CD14-positive monocyte (primary cell): ENCODE measurements around the gene KXD1. TPM values are rescaled to one million over a fixed set of nuclear protein-coding genes. Genes with fewer than 3 reads are reported as not detected.

Experiments used
- DNase-seq, 3 donors: peaks; one replicate each; pipeline ENCODE4 v3.0.0-alpha.2; 2011 to 2022
- H2AFZ ChIP-seq: 2 replicates; pipeline ENCODE4 v1.6.0; 2012; ENCODE audit warnings: mild to moderate bottlenecking, low read depth, low read length, inconsistent platforms; ENCODE audit not compliant: insufficient read depth, poor library complexity, severe bottlenecking
- H3K27ac ChIP-seq, 2 donors: 1 replicate in 1 of 2; 2 replicates in 1 of 2; pipeline ENCODE4 v1.5.1; 2012 to 2013; ENCODE audit warnings: low read length in 2 of 2, control low read depth in 1 of 2, inconsistent platforms in 1 of 2, low read depth in 1 of 2, mild to moderate bottlenecking in 1 of 2
- H3K27me3 ChIP-seq, 2 donors: one replicate each; pipeline versions ENCODE4 v1.6.0 to v1.6.1; 2011 to 2013; ENCODE audit warnings: low read length in 2 of 2; ENCODE audit not compliant: control insufficient read depth in 2 of 2, insufficient read depth in 2 of 2
- H3K36me3 ChIP-seq, 2 donors: replicated peaks in 1 of 2; 1 replicate in 1 of 2; 2 replicates in 1 of 2; pipeline versions ENCODE4 v1.5.1 to v1.6.1; 2012 to 2013; ENCODE audit warnings: low read length in 2 of 2, control low read depth in 1 of 2, inconsistent platforms in 1 of 2, mild to moderate bottlenecking in 1 of 2; ENCODE audit not compliant: insufficient read depth in 2 of 2, control insufficient read depth in 1 of 2
- H3K4me1 ChIP-seq, 2 donors: 1 replicate in 1 of 2; 2 replicates in 1 of 2; pipeline versions ENCODE4 v1.5.1 to v1.6.1; 2012 to 2013; ENCODE audit warnings: low read length in 2 of 2, control low read depth in 1 of 2, inconsistent platforms in 1 of 2, mild to moderate bottlenecking in 1 of 2, moderate library complexity in 1 of 2; ENCODE audit not compliant: insufficient read depth in 2 of 2, control insufficient read depth in 1 of 2
- H3K4me2 ChIP-seq: replicated peaks from 2 replicates; pipeline ENCODE3; 2012; ENCODE audit warnings: low read length, moderate library complexity, mild to moderate bottlenecking; ENCODE audit not compliant: poor library complexity, severe bottlenecking; ENCODE audit errors: extremely low read depth
- H3K4me3 ChIP-seq, 3 experiments: fragments of 200-600 bp in 1 of 3; sonication (generic) in 1 of 3; replicated peaks in 1 of 3; 1 replicate in 2 of 3; 2 replicates in 1 of 3; pipeline ENCODE4 v1.5.1; 2011 to 2013; ENCODE audit warnings: low read length in 3 of 3, mild to moderate bottlenecking in 3 of 3, control low read depth in 2 of 3, low read depth in 2 of 3, inconsistent platforms in 1 of 3, moderate library complexity in 1 of 3
- H3K79me2 ChIP-seq: 2 replicates; pipeline ENCODE4 v1.6.0; 2012; ENCODE audit warnings: mild to moderate bottlenecking, control low read depth, inconsistent platforms, low read length, moderate library complexity; ENCODE audit not compliant: insufficient read depth
- H3K9ac ChIP-seq: 2 replicates; pipeline ENCODE4 v1.6.0; 2017; ENCODE audit warnings: low read length, mild to moderate bottlenecking; ENCODE audit not compliant: insufficient read depth, poor library complexity, severe bottlenecking
- H3K9me3 ChIP-seq, 2 donors: replicated peaks in 1 of 2; 1 replicate in 1 of 2; 2 replicates in 1 of 2; pipeline versions ENCODE4 v1.5.1 to v1.6.1; 2012 to 2013; ENCODE audit warnings: low read length in 2 of 2, control low read depth in 1 of 2; ENCODE audit not compliant: control insufficient read depth in 1 of 2, insufficient read depth in 1 of 2
- H4K20me1 ChIP-seq: 2 replicates; pipeline ENCODE4 v1.6.0; 2012; ENCODE audit warnings: mild to moderate bottlenecking, low read length, control low read depth, moderate library complexity; ENCODE audit not compliant: insufficient read depth
- H3K27ac Mint-ChIP-seq, 7 donors: one replicate each; pipeline ENCODE4 v1.8.0; 2020; ENCODE audit warnings: mild to moderate bottlenecking in 7 of 7, mixed read lengths in 7 of 7, moderate library complexity in 6 of 7, inconsistent platforms in 2 of 7
- H3K27me3 Mint-ChIP-seq, 3 donors: one replicate each; pipeline ENCODE4 v1.8.0; 2021 to 2022; ENCODE audit warnings: low read depth in 3 of 3, mild to moderate bottlenecking in 3 of 3, mixed read lengths in 3 of 3, moderate library complexity in 3 of 3, inconsistent platforms in 1 of 3
- H3K36me3 Mint-ChIP-seq, 2 donors: one replicate each; pipeline ENCODE4 v1.8.0; 2020; ENCODE audit warnings: mixed read lengths in 2 of 2, inconsistent platforms in 1 of 2, mild to moderate bottlenecking in 1 of 2
- H3K4me1 Mint-ChIP-seq: one replicate; pipeline ENCODE4 v1.8.0; 2020; ENCODE audit warnings: mild to moderate bottlenecking, mixed read lengths
- H3K4me3 Mint-ChIP-seq, 2 donors: one replicate each; pipeline ENCODE4 v1.8.0; 2020; ENCODE audit warnings: mild to moderate bottlenecking in 2 of 2, mixed read lengths in 2 of 2, moderate library complexity in 1 of 2
- H3K9me3 Mint-ChIP-seq, 7 donors: one replicate each; pipeline ENCODE4 v1.8.0; 2020 to 2022; ENCODE audit warnings: mixed read lengths in 7 of 7, mild to moderate bottlenecking in 6 of 7, moderate library complexity in 6 of 7, inconsistent platforms in 2 of 7
- WGBS: methylation state at CpG from one replicate; pipeline ENCODE4 v1.1.5; 2013; ENCODE audit warnings: missing lambda C conversion rate; ENCODE audit not compliant: insufficient coverage; 5-methylcytosine and 5-hydroxymethylcytosine counted together
- intact Hi-C, 2 donors: fragments of 100-400 bp; cut with micrococcal nuclease; formaldehyde crosslinking; loops; one replicate each; pipeline versions ENCODE4 v1.15.0 to v1.15.1; 2023
- polyA plus RNA-seq, 3 donors: library from polyadenylated mRNA; depleted of rRNA in 1 of 3; unstranded in 2 of 3; stranded (reverse) in 1 of 3; fragments of 300-500 nt in 2 of 3; fragments of >200 nt in 1 of 3; fragmentation: Illumina TruSeq in 2 of 3; gene quantifications; 1 replicate in 2 of 3; 2 replicates in 1 of 3; pipeline ENCODE4 v1.2.3, GENCODE V29; 2012 to 2021
- TF ChIP-seq, protein P1 (sequence below): fragments of 200-600 bp; IDR thresholded peaks from one replicate; pipeline ENCODE4 v1.8.0; 2022; ENCODE audit warnings: antibody characterized with exemption, mild to moderate bottlenecking

KXD1 gene
- polyA plus RNA-seq, 3 donors, result 74.4 to 194 (median 87.9) TPM

DNA sequence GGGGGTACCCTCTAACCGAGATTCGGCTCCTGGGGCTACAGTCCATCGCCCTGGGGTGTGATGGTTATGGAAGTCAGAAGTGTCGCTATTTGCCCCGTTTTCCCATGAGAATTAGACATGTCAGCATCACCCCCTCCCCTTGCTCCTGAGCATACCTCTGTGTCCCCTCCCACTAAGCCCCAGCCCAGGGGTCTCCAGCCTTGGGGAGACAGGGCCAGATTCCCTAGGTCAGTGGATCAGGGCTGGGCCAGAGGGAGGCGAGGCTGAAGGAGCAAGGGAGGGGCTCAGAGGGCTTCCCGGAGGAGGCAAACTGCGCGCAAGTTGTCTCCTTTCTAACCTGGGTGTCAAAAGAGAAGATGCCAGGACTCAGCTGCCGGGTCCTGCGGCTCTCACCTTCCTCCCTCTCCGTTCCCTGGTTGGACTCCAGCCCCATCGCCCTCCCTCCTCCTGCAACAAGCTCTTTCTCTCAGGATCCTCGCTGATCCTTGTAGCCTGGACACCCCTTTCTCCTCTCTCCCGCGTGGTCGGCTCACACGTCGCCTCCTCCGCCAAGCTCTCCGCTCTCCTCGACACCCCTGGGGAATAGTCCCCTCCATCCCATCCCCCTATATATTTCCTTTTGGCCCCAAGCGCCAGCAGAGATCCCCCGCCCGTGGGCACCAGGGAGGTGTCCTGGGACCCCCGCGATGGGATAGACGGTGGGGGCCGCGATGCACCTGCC lies 54.5 kb downstream of the KXD1 start:
- Histone ChIP-seq H2AFZ (no peak overlapping the region), H4K20me1 (no peaks in the 10 kb centered on the region), H3K9me3 (peaks cover 4 to 36% of the 10 kb centered on the region in 2 donors), H3K4me3 (peak overlapping the region in 1 of 3 experiments; percentile 43), H3K4me1 (peaks cover 0 to 9% of the 10 kb centered on the region in 2 donors), H3K27ac (no peak overlapping the region), H3K79me2 (no peaks in the 10 kb centered on the region), H3K9ac (no peak overlapping the region), H3K4me2 (peak overlapping the region; percentile 52), H3K36me3 (no peaks in the 10 kb centered on the region), H3K27me3 (peaks cover 69 to 92% of the 10 kb centered on the region in 2 donors)
- Mint-ChIP-seq H3K9me3 (peaks cover under 1 to 29% (median 14%) of the 10 kb centered on the region in 7 donors), H3K4me3 (peak overlapping the region in 1 of 2 donors; percentile 83), H3K4me1 (peaks cover 12% of the 10 kb centered on the region), H3K36me3 (peaks cover 3% of the 10 kb centered on the region in 2 donors), H3K27me3 (peaks cover 83 to 98% (median 94%) of the 10 kb centered on the region in 3 donors), H3K27ac (no peak overlapping the region)
- intact Hi-C loops, result no loop called here
- 1% methylated on average over 25 of the region's 30 CpGs for WGBS
- TF ChIP-seq, protein P1, sequence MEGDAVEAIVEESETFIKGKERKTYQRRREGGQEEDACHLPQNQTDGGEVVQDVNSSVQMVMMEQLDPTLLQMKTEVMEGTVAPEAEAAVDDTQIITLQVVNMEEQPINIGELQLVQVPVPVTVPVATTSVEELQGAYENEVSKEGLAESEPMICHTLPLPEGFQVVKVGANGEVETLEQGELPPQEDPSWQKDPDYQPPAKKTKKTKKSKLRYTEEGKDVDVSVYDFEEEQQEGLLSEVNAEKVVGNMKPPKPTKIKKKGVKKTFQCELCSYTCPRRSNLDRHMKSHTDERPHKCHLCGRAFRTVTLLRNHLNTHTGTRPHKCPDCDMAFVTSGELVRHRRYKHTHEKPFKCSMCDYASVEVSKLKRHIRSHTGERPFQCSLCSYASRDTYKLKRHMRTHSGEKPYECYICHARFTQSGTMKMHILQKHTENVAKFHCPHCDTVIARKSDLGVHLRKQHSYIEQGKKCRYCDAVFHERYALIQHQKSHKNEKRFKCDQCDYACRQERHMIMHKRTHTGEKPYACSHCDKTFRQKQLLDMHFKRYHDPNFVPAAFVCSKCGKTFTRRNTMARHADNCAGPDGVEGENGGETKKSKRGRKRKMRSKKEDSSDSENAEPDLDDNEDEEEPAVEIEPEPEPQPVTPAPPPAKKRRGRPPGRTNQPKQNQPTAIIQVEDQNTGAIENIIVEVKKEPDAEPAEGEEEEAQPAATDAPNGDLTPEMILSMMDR, result no peak
- DNase-seq, result no peak

- peak within 1 kb of the TSS; percentile 4 for H3K9ac ChIP-seq
These were observed 55.3 kb downstream of the KXD1 start, which contains the start of gene TMEM59L for GRCh38 chr19:18612772-18613588. TSS of gene TMEM59L (plus strand) at chr19:18612870. CDS start at chr19:18612959, 89 bp downstream.

More at GRCh38 chr19:18612772-18613588, 55.3 kb downstream of the KXD1 start, which contains the start of gene TMEM59L:
- peaks cover 6 to 35% of the 10 kb centered on the region in 2 donors for H3K9me3 ChIP-seq
- Mint-ChIP-seq H3K27me3 (peaks cover 82 to 96% (median 89%) of the 10 kb centered on the region in 3 donors), H3K4me1 (peaks cover 10% of the 10 kb centered on the region), H3K9me3 (peaks cover 4 to 25% (median 16%) of the 10 kb centered on the region in 7 donors), H3K27ac (no peak within 1 kb of the TSS), H3K4me3 (peak within 1 kb of the TSS in 1 of 2 donors; percentile 83), H3K36me3 (peaks cover 3% of the 10 kb centered on the region in 2 donors)
- no peak within 1 kb of the TSS for H3K27ac ChIP-seq
- H3K4me3 ChIP-seq, result peak within 1 kb of the TSS in 1 of 3 experiments; percentile 43
- H4K20me1 ChIP-seq, result no peaks in the 10 kb centered on the region
- 1% methylated on average over 63 of the region's 70 CpGs for WGBS
- H3K36me3 ChIP-seq, result no peaks in the 10 kb centered on the region
- TF ChIP-seq, protein P1, result no peak
- intact Hi-C loops, result no loop called here
- peak within 1 kb of the TSS; percentile 41 for H2AFZ ChIP-seq
- peak within 1 kb of the TSS; percentile 52 for H3K4me2 ChIP-seq
- peaks cover 0 to 9% of the 10 kb centered on the region in 2 donors for H3K4me1 ChIP-seq
- H3K79me2 ChIP-seq, result no peaks in the 10 kb centered on the region
- no peak for DNase-seq
- H3K27me3 ChIP-seq, result peaks cover 61 to 84% of the 10 kb centered on the region in 2 donors
